Stimulated activated CD8-positive, alpha-beta memory T cell treated with anti-CD3 and anti-CD28 coated beads, Interleukin-15, amount 100 ng/mL, for 1 hour (primary cell): Measurements from ENCODE around the gene TRIM62.

ENCODE experiments used
- DNase-seq: peaks from one replicate; pipeline ENCODE4 v3.0.0-alpha.2; 2020; ENCODE audit warnings: low read depth

TRIM62 gene

DNA sequence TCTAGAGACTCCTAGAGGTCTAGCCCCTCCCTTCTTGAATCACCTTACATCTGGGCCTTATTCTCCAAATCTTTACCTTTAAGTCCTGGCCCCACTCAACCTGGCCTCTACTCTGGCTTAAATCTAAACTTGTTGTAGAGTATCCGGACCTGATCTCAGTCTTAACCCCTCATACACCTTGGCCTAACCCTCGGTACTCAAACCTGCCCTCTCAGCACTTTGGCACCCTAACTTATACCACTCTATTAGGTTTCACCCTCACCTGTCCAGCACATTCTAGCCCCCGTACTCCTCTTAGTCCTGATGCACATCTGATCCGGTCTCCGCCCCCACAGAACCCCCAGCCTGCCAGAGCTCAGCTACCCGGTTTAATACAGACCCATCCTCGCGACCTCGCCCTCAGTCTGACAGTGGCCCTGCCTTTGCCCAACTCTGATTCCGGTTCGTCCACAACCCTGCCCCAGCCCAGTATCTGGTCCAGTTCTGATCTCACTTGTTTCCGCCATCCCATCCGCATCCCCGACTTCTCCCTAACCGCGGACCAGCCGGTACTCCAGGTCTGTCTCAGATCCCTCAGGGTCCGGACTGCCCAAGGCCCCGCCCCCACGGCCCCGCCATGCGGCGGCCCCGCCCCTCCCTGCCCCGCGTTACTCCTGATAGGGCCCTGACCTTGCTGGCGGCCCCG is 1.5 kb downstream of the TRIM62 start:
- DNase-seq, result no peak

- no peak for DNase-seq
Observed at GRCh38 chr1:33178836-33179439, 2.9 kb downstream of the TRIM62 start.

DNA sequence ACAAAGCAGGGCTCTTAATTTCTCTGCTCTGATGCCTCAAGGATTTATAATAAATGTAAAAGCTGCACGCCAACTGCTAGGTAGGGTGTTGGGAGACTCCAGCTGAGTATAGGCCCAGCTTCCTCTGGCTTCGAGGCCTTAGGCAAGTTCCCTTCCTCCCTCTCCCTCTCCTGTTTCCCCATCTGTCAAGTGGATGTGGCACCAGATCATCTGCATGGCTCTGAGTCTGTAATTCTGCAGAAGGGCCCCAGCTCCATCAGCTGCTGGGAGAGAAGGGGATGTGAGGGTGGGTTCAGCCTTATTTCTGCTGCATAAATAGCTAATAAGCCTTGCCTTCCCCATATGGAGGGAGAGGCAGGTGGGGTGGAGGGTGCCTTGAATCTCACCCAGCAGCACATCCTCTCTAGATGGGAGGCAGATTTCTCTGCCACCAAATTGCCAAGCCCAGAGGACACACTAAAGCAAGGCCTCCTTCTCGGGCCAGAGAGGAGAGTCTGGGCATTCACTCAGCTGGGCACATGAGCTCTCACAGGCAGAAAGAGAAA is 3.8 kb downstream of the TRIM62 start:
- DNase-seq, result no peak

GRCh38 chr1:33176887-33177286 is 5.0 kb downstream of the TRIM62 start:
- DNase-seq, result no peak

DNA sequence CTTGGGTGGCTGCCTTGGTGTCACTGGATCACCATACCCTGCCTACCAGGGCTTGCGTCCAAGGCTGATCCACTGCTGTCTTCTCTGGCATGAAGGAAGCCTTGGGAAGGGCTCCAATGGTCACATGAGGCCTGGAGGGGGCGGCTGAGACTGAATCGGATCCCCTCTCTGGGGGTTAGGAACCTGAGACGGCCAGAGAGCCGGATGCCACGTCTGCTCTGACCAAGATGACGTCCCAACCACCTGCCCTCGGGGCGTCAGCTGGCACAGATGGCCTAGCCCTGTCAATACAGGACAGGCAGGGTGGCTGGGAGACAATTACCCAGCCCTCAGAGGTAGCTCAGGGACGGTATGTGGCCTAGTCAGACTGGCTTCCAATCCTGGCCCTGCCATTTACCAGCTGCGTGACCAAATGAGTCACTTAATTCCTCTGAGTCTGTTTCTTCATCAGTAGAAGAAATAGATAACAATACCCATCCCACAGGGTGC is 5.4 kb downstream of the TRIM62 start:
- no peak for DNase-seq

- no peak for DNase-seq
Observed at GRCh38 chr1:33175865-33176264, 6.0 kb downstream of the TRIM62 start.

DNA sequence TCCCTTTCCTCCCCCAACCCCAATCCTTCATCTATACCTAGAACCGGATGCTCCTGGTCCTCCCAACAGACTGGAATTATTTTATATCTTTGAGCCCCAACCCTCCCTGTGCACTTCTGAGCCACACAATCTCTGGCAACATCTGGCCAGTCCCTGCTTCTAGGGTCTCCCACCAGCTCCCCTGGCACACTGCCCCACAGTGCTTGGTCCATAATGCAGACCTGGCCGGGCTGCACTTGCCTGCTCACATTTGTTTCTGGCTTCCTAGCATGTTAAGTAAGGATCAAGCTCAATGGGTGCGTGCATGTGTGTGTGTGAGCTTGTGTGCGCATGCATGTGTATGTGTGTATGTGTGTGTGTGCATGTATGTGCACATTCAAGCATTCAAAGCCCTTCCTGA is 8.8 kb downstream of the TRIM62 start:
- no peak for DNase-seq

DNA sequence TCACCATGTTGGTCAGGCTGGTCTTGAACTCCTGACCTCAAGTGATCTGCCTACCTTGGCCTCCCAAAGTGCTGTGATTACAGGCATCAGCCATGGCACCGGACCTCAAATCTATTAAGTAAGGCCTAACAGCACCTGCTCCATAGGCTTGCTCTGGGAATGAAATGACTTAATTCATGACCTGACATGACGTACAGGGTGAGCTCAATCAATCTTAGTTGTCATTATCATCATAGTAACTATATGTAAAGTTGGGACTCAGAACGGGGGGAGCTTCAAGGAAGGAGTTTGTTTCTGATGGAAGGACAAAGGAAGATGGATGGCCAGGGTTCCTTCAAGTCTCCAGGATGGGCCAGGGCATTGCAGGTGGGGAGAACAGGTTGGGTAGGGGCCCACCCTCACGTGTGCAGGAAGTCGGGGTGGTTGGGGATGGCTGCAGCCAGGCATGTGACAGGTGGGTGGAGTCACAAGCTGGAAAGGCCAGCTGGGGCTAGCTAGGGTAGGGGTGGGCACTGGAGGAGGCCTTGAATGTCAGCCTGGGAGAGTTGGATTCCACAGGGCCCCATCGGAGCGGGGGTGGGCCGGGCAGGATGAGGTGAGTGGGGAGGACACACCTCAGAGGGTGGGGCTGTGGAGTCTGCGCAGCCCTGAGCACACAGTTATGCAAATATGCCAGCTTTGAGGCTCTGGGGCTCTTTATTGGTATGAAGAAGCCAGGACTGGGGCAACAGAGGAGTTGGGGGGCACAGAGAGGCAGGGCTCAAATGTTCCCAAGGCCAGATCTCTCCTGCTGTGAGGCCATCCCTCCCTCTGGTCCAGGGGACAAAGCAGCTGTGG is 9.6 kb downstream of the TRIM62 start:
- DNase-seq, result no peak

- DNase-seq, result no peak
Observed at GRCh38 chr1:33170351-33171274, 11.2 kb downstream of the TRIM62 start.

GRCh38 chr1:33169290-33170055 is 12.4 kb downstream of the TRIM62 start:
- no peak for DNase-seq

GRCh38 chr1:33168556-33169289 is 13.1 kb downstream of the TRIM62 start:
- no peak for DNase-seq

GRCh38 chr1:33167650-33168447 is 14.0 kb downstream of the TRIM62 start:
- no peak for DNase-seq

- no peak for DNase-seq
Observed at GRCh38 chr1:33165809-33166208, 16.0 kb downstream of the TRIM62 start.

DNA sequence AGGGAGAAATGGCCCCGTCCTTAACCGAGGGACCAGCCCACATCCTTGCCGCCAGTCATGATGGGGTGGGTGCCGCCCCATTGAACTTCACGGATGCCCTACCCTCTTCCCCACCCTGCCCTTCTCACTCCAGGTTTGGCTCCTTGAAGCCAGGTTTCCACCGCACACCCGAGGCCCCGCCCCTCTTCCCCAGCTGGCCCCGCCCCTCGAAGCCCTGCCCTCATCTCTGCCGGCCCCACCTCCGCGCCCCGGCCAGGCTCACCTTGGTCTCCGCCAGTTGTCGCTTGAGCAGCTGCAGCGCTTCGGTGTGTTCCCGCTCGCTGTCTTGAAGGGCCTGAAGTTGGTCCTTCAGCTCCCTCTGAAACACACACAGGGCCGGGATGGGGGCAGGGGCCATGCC is 16.6 kb downstream of the TRIM62 start:
- DNase-seq, result no peak

- DNase-seq, result no peak
Observed at GRCh38 chr1:33163621-33164519, 18.0 kb downstream of the TRIM62 start.

- DNase-seq, result no peak
Observed at GRCh38 chr1:33162141-33162540, 19.7 kb downstream of the TRIM62 start.

DNA sequence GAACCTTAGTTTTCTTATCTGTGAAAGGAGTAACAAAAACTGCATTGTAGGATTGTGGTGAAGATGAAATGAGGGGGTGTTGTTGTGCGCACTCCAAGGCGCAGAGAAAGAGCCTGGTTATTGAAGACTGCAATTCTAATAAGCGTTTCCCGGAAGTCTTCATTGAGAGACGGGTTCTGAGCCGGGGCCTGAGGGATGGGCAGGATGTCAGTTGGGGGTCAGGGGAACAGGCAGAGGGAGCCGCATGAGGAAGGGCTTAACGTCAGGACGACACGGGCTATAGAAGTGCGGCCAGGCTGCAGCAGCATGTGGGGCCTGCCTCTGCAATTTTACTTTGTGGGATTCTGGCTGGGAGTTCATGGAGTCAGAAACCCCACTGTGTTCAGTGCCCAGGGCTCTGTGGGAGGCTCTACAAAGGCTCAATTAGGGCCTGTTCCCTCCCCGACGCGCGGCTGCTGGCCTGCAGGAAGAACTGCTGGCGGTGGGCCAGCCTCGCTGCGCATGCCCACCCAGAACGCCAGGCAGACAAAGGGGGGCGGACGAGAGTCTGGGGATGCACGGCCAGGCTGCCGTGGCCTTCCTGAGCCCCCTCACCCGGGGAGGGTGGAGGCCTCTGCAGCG is 20.7 kb downstream of the TRIM62 start:
- no peak for DNase-seq

DNA sequence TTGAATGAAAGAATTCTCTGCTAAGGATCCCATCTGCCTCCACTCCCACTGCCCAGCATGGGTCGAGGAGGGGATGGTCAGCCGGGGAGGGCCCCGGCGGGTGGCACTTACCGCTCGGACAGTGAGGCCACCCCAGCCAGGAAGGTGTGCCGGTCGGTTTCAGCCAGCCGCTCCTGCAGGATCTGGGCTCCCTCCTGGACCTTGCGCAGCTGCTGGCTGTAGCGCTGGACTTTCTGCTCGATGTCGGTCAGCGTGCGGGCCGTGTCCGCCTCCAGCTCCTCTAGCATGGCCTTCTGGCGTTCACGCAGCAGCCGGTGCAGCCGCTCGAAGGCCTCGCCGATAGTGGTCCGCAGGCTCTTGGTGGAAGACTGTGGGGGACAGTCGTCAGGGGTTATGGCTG is 22.3 kb downstream of the TRIM62 start:
- DNase-seq, result no peak
